Activated effector memory CD4-positive, alpha-beta T cell treated with Interleukin-2 at 50 U/mL for 16 hours (primary cell): ENCODE data around the gene IFT122.

Experiments
- DNase-seq: peaks from one replicate; pipeline ENCODE4 v3.0.0-alpha.2; 2020

The IFT122 gene

GRCh38 chr3:129562803-129563202 lies 122.8 kb downstream of the IFT122 start:
- no peak for DNase-seq

GRCh38 chr3:129563332-129563731 lies 123.3 kb downstream of the IFT122 start:
- DNase-seq: no peak

- no peak for DNase-seq
Observed at GRCh38 chr3:129563850-129564535, 124.0 kb downstream of the IFT122 start.

- no peak for DNase-seq
Observed at GRCh38 chr3:129564981-129565644, 125.1 kb downstream of the IFT122 start.

GRCh38 chr3:129565902-129566301 lies 125.9 kb downstream of the IFT122 start:
- DNase-seq: no peak

- no peak for DNase-seq
Observed at GRCh38 chr3:129567176-129567705, 127.2 kb downstream of the IFT122 start.

GRCh38 chr3:129567939-129568338 lies 127.9 kb downstream of the IFT122 start:
- no peak for DNase-seq

GRCh38 chr3:129569856-129570255 lies 129.8 kb downstream of the IFT122 start:
- no peak for DNase-seq
